ENCODE measurements around the gene DUSP9.

DUSP9 gene

DNA sequence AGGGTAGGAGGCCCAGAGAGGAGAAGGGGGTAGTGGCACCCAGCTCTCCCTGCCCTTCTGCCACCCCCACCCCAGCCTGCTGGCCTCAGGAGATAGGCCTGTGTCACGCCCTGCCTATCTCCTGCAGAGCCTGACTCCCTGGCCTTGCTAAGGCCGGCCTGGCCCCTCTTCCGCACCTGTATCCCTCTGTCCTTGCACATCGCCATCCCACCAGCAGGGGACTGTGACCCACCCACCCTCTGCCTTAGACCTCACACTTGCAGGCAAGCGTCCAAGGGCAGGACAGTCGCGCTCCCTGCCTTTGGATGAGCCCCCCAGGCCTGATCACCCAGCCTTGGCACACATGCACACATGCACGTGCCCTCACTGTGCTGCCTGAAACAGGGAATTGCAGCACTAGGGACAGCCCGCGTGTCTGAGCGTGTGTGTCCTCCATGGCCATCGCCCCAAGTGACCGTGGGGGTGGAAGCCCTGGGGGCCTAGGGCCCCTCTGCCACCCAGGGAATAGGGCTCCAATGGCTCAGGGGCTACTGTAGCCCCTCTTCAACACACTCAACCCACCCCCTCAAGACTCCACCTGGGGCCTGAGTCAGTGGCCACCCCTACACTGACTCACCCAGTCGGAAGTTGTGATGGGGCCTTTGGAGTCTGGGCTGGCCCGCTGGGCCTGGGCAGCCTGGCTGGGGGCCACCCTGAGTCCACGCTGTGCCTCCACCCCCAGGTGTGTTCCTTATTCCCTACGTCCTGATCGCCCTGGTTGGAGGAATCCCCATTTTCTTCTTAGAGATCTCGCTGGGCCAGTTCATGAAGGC, 42.9 kb downstream of the DUSP9 start (continued):
- TF ChIP-seq, protein P1, sequence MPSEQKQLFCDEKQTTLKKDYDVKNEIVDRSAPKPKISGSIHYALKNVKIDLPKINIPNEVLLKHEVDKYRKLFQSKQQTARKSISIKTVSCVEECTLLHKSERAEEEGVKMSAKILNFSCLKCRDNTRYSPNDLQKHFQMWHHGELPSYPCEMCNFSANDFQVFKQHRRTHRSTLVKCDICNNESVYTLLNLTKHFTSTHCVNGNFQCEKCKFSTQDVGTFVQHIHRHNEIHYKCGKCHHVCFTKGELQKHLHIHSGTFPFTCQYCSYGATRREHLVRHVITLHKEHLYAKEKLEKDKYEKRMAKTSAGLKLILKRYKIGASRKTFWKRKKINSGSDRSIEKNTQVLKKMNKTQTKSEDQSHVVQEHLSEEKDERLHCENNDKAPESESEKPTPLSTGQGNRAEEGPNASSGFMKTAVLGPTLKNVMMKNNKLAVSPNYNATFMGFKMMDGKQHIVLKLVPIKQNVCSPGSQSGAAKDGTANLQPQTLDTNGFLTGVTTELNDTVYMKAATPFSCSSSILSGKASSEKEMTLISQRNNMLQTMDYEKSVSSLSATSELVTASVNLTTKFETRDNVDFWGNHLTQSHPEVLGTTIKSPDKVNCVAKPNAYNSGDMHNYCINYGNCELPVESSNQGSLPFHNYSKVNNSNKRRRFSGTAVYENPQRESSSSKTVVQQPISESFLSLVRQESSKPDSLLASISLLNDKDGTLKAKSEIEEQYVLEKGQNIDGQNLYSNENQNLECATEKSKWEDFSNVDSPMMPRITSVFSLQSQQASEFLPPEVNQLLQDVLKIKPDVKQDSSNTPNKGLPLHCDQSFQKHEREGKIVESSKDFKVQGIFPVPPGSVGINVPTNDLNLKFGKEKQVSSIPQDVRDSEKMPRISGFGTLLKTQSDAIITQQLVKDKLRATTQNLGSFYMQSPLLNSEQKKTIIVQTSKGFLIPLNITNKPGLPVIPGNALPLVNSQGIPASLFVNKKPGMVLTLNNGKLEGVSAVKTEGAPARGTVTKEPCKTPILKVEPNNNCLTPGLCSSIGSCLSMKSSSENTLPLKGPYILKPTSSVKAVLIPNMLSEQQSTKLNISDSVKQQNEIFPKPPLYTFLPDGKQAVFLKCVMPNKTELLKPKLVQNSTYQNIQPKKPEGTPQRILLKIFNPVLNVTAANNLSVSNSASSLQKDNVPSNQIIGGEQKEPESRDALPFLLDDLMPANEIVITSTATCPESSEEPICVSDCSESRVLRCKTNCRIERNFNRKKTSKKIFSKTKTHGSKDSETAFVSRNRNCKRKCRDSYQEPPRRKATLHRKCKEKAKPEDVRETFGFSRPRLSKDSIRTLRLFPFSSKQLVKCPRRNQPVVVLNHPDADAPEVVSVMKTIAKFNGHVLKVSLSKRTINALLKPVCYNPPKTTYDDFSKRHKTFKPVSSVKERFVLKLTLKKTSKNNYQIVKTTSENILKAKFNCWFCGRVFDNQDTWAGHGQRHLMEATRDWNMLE (tag by site-specific recombination; conservative IDR thresholded peaks at IDR 0.05; ENCODE audit: low read depth) = no peak
- TF ChIP-seq ZNF16 (tag by site-specific recombination; IDR thresholded peaks at IDR 0.05; ENCODE audit: low read depth) (no peak), ZNF132 (tag by site-specific recombination; IDR thresholded peaks at IDR 0.05; ENCODE audit: borderline replicate concordance) (no peak), ZNF600 (tag by site-specific recombination; IDR thresholded peaks at IDR 0.05) (0 out of 2 replicates have a peak, but pooled peaks have one; percentile 10), ZNF701 (tag by site-specific recombination; IDR thresholded peaks at IDR 0.05) (no peak), SCRT1 (tag by site-specific recombination; IDR thresholded peaks at IDR 0.05; ENCODE audit: borderline replicate concordance) (no peak), ZNF341 (tag by site-specific recombination; IDR thresholded peaks at IDR 0.05; ENCODE audit: low read depth) (no peak), ZNF548 (tag by site-specific recombination; IDR thresholded peaks at IDR 0.05) (no peak), MEIS1 (CRISPR knock-in tag; IDR thresholded peaks at IDR 0.05; ENCODE audit: borderline replicate concordance) (no peak), ZBTB48 (tag by site-specific recombination; IDR thresholded peaks at IDR 0.05) (peak; percentile 39; the same call in 1 of the 2 replicates), KLF8 (tag by site-specific recombination; IDR thresholded peaks at IDR 0.05) (no peak), ZNF223 (tag by site-specific recombination; IDR thresholded peaks at IDR 0.05) (no peak), RBAK (tag by site-specific recombination; IDR thresholded peaks at IDR 0.05) (no peak)
- TF ChIP-seq, protein P2, sequence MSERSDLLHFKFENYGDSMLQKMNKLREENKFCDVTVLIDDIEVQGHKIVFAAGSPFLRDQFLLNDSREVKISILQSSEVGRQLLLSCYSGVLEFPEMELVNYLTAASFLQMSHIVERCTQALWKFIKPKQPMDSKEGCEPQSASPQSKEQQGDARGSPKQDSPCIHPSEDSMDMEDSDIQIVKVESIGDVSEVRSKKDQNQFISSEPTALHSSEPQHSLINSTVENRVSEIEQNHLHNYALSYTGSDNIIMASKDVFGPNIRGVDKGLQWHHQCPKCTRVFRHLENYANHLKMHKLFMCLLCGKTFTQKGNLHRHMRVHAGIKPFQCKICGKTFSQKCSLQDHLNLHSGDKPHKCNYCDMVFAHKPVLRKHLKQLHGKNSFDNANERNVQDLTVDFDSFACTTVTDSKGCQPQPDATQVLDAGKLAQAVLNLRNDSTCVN (tag by site-specific recombination; optimal IDR thresholded peaks at IDR 0.05) = peak; percentile 12

GRCh38 chrX:153690466-153690865, 43.5 kb downstream of the DUSP9 start:
- ChIA-PET CTCF (no interaction called here), POLR2A (no interaction called here)
- Histone ChIP-seq H3K27ac (ENCODE audit: extremely low read depth, low read depth, low read length) (no peak overlapping the region), H3K36me3 (ENCODE audit: control insufficient read depth in 2 of 2, insufficient read depth in 1 of 2, low read length in 2 of 2) (peaks cover 0 to 54% of the 10 kb centered on the region in 2 experiments; a peak in 1 of 3 replicates), H3K4me3 (ENCODE audit: low read depth, low read length) (no peak overlapping the region), H3K9me3 (ENCODE audit: control insufficient read depth, insufficient read depth, low read depth, low read length) (no peaks in the 10 kb centered on the region), H3K4me1 (ENCODE audit: control insufficient read depth, insufficient read depth, low read length) (no peaks in the 10 kb centered on the region)
- TF ChIP-seq, protein P3, sequence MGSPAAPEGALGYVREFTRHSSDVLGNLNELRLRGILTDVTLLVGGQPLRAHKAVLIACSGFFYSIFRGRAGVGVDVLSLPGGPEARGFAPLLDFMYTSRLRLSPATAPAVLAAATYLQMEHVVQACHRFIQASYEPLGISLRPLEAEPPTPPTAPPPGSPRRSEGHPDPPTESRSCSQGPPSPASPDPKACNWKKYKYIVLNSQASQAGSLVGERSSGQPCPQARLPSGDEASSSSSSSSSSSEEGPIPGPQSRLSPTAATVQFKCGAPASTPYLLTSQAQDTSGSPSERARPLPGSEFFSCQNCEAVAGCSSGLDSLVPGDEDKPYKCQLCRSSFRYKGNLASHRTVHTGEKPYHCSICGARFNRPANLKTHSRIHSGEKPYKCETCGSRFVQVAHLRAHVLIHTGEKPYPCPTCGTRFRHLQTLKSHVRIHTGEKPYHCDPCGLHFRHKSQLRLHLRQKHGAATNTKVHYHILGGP (tag by site-specific recombination; IDR thresholded peaks at IDR 0.05) = no peak
- TF ChIP-seq GFI1B (tag by site-specific recombination; IDR thresholded peaks at IDR 0.05) = no peak
- TF ChIP-seq ZBTB1 (tag by site-specific recombination; IDR thresholded peaks at IDR 0.05) = no peak
- no peak for TF ChIP-seq ZNF248 (tag by site-specific recombination; IDR thresholded peaks at IDR 0.05)
- no peak for TF ChIP-seq MEIS1 (CRISPR knock-in tag; IDR thresholded peaks at IDR 0.05; ENCODE audit: borderline replicate concordance)
- no peak for TF ChIP-seq ZBTB44 (tag by site-specific recombination; IDR thresholded peaks at IDR 0.05)
- TF ChIP-seq ZNF391 (tag by site-specific recombination; IDR thresholded peaks at IDR 0.05; ENCODE audit: borderline replicate concordance, low read depth) = no peak
- TF ChIP-seq, protein P4, sequence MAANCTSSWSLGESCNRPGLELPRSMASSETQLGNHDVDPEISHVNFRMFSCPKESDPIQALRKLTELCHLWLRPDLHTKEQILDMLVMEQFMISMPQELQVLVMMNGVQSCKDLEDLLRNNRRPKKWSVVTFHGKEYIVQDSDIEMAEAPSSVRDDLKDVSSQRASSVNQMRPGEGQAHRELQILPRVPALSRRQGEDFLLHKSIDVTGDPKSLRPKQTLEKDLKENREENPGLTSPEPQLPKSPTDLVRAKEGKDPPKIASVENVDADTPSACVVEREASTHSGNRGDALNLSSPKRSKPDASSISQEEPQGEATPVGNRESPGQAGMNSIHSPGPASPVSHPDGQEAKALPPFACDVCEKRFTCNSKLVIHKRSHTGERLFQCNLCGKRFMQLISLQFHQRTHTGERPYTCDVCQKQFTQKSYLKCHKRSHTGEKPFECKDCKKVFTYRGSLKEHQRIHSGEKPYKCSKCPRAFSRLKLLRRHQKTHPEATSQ (tag by site-specific recombination; IDR thresholded peaks at IDR 0.05) = no peak
- TF ChIP-seq MYNN (tag by site-specific recombination; IDR thresholded peaks at IDR 0.05; ENCODE audit: borderline replicate concordance) = no peak
- TF ChIP-seq ZNF624 (tag by site-specific recombination; IDR thresholded peaks at IDR 0.05) = no peak
- no peak for TF ChIP-seq ZNF146 (tag by site-specific recombination; IDR thresholded peaks at IDR 0.05)
- no peak for TF ChIP-seq ZNF768 (tag by site-specific recombination; IDR thresholded peaks at IDR 0.05)
- no peak for TF ChIP-seq ZNF843 (tag by site-specific recombination; IDR thresholded peaks at IDR 0.05)
- no peak for TF ChIP-seq ZNF707 (tag by site-specific recombination; IDR thresholded peaks at IDR 0.05)

All from HEK293 (cell line).